ENCODE measurements around the gene GNG2.

DNA sequence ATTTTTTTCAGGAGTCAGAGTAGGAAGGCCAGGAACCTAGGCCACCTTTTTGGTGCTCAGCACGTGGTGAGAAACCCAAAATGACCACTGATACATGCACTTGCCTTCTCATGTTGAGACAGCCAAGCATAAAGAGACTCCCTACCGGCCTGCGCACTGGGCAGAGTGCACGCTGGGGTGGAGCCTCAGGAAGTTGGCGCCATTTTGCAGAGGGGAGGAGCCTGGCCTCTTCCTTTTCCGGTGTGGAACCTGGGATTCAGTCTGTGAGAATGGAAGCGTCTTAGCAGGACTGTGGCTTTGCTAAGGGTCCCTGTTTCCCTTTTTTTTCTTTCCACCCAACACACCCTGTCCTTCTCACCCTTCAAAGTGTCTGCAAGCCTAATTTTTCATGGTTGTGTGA is 66.0 kb downstream of the GNG2 start:
- TF ChIP-seq, protein P1, sequence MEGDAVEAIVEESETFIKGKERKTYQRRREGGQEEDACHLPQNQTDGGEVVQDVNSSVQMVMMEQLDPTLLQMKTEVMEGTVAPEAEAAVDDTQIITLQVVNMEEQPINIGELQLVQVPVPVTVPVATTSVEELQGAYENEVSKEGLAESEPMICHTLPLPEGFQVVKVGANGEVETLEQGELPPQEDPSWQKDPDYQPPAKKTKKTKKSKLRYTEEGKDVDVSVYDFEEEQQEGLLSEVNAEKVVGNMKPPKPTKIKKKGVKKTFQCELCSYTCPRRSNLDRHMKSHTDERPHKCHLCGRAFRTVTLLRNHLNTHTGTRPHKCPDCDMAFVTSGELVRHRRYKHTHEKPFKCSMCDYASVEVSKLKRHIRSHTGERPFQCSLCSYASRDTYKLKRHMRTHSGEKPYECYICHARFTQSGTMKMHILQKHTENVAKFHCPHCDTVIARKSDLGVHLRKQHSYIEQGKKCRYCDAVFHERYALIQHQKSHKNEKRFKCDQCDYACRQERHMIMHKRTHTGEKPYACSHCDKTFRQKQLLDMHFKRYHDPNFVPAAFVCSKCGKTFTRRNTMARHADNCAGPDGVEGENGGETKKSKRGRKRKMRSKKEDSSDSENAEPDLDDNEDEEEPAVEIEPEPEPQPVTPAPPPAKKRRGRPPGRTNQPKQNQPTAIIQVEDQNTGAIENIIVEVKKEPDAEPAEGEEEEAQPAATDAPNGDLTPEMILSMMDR (conservative IDR thresholded peaks at IDR 0.05; ENCODE audit: low read depth, low read length) = no peak
- TF ChIP-seq EZH2 (IDR thresholded peaks at IDR 0.05; ENCODE audit: borderline replicate concordance, low read depth, low read length, poor library complexity, severe bottlenecking) = no peak
